ENCODE results near the gene GINS2. TPM values are rescaled to one million over a fixed set of nuclear protein-coding genes. Genes with fewer than 3 reads are reported as not detected.

The GINS2 gene
- total RNA-seq, 1 experiment from 2014 or later = 12.0 TPM

DNA sequence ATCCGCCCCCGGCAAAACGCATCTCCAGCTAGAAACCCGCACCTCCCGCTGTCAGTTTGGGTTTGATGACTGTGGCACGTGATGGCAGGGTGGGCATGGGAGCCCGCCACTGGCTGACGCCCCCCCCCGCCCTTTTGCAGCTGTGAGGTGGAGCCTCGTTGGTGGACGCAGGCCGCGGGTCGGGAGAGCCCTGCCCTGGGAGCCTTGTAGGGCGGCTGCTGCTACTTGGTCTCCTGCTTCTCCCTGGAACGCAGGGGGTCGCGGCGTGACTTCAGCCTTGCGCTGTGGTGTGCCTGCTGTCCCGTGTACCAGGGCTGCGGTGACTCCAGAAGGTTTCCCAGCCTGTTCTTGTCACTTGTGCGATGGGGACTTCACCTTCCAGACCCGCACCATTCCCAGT is 47.4 kb downstream of the GINS2 start:
- intact Hi-C loops (cut with micrococcal nuclease; ENCODE audit: unreplicated experiment) = no loop called here
- no peak overlapping the region for H3K4me3 ChIP-seq (ENCODE audit: low read depth in 2 of 2, low read length in 2 of 2)
- ChIA-PET POLR2A (no interaction called here), CTCF (no interaction called here)
- DNase-seq (ENCODE audit: low read depth, low spot score) (no peak), ATAC-seq (no peak)
- peaks cover 45% of the 10 kb centered on the region for H3K4me1 ChIP-seq (ENCODE audit: control insufficient read depth, insufficient read depth, low read length)
- no peak for TF ChIP-seq SIN3A (IDR thresholded peaks at IDR 0.05; ENCODE audit: borderline replicate concordance, insufficient read depth, low read depth, low read length)
- TF ChIP-seq, protein P1, sequence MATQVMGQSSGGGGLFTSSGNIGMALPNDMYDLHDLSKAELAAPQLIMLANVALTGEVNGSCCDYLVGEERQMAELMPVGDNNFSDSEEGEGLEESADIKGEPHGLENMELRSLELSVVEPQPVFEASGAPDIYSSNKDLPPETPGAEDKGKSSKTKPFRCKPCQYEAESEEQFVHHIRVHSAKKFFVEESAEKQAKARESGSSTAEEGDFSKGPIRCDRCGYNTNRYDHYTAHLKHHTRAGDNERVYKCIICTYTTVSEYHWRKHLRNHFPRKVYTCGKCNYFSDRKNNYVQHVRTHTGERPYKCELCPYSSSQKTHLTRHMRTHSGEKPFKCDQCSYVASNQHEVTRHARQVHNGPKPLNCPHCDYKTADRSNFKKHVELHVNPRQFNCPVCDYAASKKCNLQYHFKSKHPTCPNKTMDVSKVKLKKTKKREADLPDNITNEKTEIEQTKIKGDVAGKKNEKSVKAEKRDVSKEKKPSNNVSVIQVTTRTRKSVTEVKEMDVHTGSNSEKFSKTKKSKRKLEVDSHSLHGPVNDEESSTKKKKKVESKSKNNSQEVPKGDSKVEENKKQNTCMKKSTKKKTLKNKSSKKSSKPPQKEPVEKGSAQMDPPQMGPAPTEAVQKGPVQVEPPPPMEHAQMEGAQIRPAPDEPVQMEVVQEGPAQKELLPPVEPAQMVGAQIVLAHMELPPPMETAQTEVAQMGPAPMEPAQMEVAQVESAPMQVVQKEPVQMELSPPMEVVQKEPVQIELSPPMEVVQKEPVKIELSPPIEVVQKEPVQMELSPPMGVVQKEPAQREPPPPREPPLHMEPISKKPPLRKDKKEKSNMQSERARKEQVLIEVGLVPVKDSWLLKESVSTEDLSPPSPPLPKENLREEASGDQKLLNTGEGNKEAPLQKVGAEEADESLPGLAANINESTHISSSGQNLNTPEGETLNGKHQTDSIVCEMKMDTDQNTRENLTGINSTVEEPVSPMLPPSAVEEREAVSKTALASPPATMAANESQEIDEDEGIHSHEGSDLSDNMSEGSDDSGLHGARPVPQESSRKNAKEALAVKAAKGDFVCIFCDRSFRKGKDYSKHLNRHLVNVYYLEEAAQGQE (IDR thresholded peaks at IDR 0.05; ENCODE audit: insufficient read depth in 1 of 2, low read depth in 2 of 2, low read length in 1 of 2) = no peak
- TF ChIP-seq TCF7L2 (IDR thresholded peaks at IDR 0.05; ENCODE audit: low read depth, low read length) = no peak
- TF ChIP-seq CTCF (IDR thresholded peaks at IDR 0.05) = no peak
- TF ChIP-seq POLR2AphosphoS5 (IDR thresholded peaks at IDR 0.05; ENCODE audit: low read depth, low read length) = no peak
- no peaks in the 10 kb centered on the region for H3K9me3 ChIP-seq (ENCODE audit: control insufficient read depth, insufficient read depth, low read depth, low read length)
- in situ Hi-C loops (cut with HindIII; ENCODE audit: low pct_unique_long_range_greater_than_20kb, low sequenced_read_pairs) = no loop called here
- no peaks in the 10 kb centered on the region for H3K27me3 ChIP-seq (ENCODE audit: control insufficient read depth, insufficient read depth, low read length)
- no peak overlapping the region for H3K27ac ChIP-seq (ENCODE audit: low read length)
- BruUV-seq (replicated peaks) = no TSS peak
- H3K36me3 ChIP-seq (ENCODE audit: control insufficient read depth, insufficient read depth, low read length) = no peaks in the 10 kb centered on the region; the same call in 1 of the 2 replicates

- ChIA-PET CTCF (no interaction called here), POLR2A (no interaction called here)
- TF ChIP-seq TCF7L2 (IDR thresholded peaks at IDR 0.05; ENCODE audit: low read depth, low read length) (no peak), SIN3A (IDR thresholded peaks at IDR 0.05; ENCODE audit: borderline replicate concordance, insufficient read depth, low read depth, low read length) (no peak), CTCF (IDR thresholded peaks at IDR 0.05) (no peak), POLR2AphosphoS5 (IDR thresholded peaks at IDR 0.05; ENCODE audit: low read depth, low read length) (no peak)
- TF ChIP-seq, protein P1 (IDR thresholded peaks at IDR 0.05; ENCODE audit: insufficient read depth in 1 of 2, low read depth in 2 of 2, low read length in 1 of 2) = no peak
- Histone ChIP-seq H3K4me3 (ENCODE audit: low read depth in 2 of 2, low read length in 2 of 2) (no peak overlapping the region), H3K9me3 (ENCODE audit: control insufficient read depth, insufficient read depth, low read depth, low read length) (no peaks in the 10 kb centered on the region), H3K27me3 (ENCODE audit: control insufficient read depth, insufficient read depth, low read length) (no peaks in the 10 kb centered on the region), H3K27ac (ENCODE audit: low read length) (no peak overlapping the region), H3K36me3 (ENCODE audit: control insufficient read depth, insufficient read depth, low read length) (no peaks in the 10 kb centered on the region; the same call in 1 of the 2 replicates), H3K4me1 (ENCODE audit: control insufficient read depth, insufficient read depth, low read length) (peaks cover 50% of the 10 kb centered on the region)
- no TSS peak for BruUV-seq (replicated peaks)
- in situ Hi-C loops (cut with HindIII; ENCODE audit: low pct_unique_long_range_greater_than_20kb, low sequenced_read_pairs) = no loop called here
- no peak for ATAC-seq
- intact Hi-C loops (cut with micrococcal nuclease; ENCODE audit: unreplicated experiment) = no loop called here
- DNase-seq (ENCODE audit: low read depth, low spot score) = no peak
These were observed 48.2 kb downstream of the GINS2 start for GRCh38 chr16:85640585-85640984.
